ENCODE results near the gene TAF6.

DNA sequence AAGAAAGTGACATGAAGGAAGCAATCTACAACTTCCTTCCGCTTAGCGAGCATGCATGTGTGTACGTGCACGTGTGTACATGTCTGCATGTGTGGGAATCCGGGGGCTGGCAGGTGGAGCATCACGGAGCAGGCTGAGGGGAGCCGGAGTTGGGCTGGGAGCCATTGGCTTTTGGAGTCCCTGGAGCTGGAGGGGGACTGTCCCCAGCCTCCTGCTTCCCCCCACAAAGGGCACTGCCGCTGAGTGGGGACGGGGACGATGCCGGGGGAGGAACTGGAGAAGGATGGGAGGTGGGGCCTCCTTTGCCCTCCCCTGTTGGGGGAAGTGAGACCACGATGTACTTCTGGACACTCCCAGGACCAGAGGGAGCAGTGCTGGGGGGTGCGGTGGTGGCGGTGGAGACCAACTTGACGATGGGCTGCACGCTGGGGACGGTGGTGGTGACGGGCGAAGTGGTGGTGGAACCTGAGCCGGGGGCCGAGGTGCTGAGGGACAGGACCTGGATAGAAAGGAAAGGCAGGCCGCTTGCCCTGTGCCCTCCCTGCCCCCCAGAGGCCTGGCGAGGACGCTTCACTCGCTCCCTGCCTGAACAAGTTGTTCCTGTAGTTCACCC is 11.9 kb downstream of the TAF6 start:
- TF ChIP-seq, protein P1, sequence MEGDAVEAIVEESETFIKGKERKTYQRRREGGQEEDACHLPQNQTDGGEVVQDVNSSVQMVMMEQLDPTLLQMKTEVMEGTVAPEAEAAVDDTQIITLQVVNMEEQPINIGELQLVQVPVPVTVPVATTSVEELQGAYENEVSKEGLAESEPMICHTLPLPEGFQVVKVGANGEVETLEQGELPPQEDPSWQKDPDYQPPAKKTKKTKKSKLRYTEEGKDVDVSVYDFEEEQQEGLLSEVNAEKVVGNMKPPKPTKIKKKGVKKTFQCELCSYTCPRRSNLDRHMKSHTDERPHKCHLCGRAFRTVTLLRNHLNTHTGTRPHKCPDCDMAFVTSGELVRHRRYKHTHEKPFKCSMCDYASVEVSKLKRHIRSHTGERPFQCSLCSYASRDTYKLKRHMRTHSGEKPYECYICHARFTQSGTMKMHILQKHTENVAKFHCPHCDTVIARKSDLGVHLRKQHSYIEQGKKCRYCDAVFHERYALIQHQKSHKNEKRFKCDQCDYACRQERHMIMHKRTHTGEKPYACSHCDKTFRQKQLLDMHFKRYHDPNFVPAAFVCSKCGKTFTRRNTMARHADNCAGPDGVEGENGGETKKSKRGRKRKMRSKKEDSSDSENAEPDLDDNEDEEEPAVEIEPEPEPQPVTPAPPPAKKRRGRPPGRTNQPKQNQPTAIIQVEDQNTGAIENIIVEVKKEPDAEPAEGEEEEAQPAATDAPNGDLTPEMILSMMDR (IDR thresholded peaks at IDR 0.05) = no peak
- no peak for TF ChIP-seq POLR2AphosphoS5 (IDR thresholded peaks at IDR 0.05)
- TF ChIP-seq POLR2A (IDR thresholded peaks at IDR 0.05) = no peak

Measured in breast epithelium (tissue), 3 donors.